HG03571 (cell line): ENCODE measurements around the gene TOM1L2.
"Not testable (repeated sequence)": the region's sequence is repeated elsewhere in the genome, so short reads cannot be mapped to it uniquely, and the experiment has no call there.

Source experiments
- ATAC-seq: cut with Tn5 transposase; IDR thresholded peaks from one replicate; pipeline ENCODE4 v1.9.1; 2021; ENCODE audit not compliant: unreplicated experiment

The TOM1L2 gene

DNA sequence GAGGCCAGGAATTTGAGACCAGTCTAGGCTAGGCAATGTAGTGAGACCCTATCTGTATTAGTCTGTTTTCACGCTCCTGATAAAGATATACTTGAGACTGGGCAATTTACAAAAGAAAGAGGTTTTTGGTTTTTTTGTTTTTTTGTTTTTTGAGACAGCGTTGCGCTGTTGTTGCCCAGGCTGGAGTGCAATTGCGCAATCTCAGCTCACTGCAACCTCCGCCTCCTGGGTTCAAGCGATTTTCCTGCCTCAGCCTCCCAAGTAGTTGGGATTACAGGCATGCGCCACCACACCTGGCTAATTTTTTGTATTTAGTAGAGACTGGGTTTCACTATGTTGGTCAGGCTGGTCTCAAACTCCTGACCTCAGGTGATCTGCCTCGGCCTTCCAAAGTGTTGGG lies 23.7 kb upstream of the TOM1L2 start:
- ATAC-seq, result not testable (repeated sequence)

DNA sequence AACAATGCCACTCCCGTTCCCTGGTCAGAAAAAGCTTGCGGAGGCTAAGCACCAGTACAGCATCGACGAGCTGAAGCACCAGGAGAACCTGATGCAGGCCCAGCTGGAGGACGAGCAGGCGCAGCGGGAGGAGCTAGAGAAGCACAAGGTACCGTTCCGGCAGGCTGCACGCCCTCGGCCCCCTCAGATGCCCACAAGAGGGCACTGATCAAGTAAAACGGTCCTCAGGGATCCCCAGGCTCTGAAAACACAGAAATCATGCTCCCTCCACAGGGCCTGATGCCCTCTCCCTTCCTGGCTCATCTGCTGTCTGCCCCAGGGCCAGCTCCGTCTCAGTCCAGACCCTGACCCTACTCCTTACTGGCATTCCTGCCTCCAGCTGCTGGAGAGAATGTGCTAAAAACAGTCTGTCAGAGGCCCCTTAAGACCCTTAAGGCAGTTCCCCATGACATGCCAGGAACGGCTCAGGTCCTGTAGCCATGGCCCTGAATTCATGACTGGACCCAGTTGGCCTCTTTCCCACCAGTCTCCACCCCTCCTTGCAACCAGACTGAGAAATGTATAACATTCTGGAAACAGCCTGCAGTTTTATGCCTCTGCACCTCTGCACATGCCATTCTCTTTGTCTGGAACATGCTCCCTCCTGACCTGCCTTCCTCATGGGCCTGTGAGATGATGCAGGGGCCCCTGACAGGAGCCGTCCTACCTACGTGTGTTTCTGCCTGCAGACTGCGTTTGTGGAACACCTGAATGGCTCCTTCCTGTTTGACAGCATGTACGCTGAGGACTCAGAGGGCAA lies 22.3 kb upstream of the TOM1L2 start:
- no peak for ATAC-seq

DNA sequence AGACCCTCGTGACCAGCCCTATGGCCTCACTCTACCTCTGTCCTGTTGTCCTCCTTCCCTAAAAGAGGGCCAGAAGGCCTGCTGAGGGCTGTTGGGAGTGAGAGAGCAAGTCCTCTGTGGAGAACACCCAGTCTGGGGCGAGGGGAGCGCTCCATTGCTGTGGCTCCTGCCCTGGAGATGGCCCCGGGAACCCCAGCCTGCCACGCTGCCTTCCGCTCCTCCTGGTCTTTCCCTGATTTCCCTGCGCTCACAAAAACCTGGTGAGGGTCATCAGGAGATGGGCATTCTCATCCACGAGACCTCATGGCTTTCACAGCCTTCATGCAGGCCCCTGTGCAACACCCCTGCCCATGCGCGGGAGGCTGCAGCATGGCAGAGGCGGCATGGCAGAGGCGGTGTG lies 21.7 kb upstream of the TOM1L2 start:
- ATAC-seq, result no peak

DNA sequence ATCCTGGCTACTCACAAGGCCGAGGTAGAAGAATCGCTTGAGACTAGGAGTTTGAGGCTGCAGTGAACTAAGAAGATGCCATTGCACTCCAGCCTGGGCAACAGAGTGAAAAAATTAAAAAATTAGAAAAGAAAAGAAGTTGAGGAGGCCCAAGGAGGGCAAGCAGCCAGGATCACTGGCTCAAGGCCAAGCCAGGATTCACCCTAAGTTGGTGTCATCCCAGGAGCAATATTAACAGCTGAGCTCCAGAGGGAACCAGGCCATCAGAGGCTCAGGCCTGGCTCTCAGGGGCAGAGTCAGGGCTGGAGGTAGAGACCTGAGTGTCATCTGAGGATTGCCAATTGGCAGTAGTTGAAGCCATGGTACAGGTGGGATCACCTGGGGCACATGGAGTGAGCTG lies 21.2 kb upstream of the TOM1L2 start:
- ATAC-seq, result no peak

DNA sequence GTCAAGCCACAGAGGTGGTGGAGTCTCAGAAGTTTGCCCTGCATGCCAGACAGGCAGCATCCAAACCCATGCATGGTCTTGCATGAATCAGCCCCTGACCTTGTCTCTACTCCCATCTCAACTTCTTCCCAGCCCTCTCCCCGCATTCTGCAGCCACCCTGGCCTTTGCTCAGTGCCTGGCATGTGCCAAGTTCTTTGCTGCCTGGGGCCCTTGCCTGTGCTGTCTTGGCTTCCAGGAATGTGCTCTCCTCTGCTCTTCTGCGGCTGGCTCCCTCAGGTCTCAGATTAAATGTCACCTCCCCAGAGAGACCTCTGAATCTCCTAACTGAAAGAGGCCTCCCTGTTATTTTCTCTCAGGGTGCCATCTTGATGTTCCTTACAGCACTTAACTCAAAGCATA lies 18.1 kb upstream of the TOM1L2 start:
- no peak for ATAC-seq

DNA sequence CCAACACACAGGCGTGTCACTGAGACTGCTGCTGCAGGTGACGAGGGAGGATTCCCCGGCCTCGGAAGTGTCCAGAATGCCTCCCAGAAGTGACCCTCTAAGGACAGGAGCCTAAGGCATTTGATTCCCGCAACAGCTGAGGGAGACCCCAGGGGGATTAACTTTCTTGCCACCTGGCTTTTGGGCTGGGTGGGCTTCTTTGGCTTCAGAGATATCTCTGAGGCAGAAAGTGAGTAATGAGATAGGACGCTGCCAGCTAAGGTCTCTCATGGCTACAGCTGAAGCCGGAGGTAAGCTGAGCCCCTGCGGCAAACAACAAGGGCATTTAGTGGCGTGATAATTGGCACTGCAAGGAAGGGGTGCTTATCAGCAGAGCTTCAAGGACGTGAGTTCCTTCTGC lies 17.4 kb upstream of the TOM1L2 start:
- ATAC-seq, result no peak

DNA sequence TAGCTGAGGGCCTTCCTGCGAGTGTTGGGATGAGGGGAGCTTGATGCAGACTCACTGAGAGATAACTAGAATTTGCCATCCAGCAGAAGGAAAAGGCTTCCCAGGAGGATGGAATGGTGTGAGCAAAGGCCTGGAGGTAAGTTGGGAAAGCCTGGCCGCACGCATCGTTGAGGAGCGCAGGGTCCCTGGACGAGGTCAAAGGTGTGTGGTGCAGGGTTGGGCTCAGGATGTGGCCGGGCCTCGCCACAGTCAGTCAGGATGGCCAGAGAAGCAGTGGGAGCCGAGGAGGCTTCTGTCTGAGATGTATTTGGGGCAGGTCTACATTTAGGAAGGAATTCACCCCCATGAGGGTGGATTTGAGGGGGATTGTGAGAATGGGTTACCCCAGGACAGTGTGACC lies 16.9 kb upstream of the TOM1L2 start:
- ATAC-seq, result no peak

DNA sequence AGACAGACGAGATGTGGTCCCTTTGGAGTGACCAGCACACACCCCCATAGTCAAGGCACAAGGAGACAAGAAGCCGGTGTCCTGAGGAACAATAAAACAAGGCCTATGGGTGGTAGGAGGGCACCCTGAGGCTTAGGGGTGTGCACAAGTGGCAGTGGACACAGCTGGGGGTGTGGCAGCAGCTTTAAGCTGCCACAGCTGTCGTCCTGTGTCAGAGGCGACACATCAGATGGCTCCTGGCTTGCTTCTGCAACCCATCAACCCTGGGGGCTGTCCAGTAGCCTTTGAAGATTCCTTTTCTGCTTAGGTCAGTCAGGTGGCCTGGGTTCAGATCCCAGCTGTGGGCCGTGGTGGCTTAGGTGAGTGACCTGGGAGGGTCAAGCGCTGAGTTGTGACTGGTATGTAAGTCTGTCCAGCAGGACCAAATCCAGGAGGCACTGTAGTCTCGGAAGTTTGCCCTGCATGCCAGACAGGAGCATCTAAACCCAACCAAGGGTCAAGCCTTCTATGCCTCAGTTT lies 16.3 kb upstream of the TOM1L2 start:
- no peak for ATAC-seq

DNA sequence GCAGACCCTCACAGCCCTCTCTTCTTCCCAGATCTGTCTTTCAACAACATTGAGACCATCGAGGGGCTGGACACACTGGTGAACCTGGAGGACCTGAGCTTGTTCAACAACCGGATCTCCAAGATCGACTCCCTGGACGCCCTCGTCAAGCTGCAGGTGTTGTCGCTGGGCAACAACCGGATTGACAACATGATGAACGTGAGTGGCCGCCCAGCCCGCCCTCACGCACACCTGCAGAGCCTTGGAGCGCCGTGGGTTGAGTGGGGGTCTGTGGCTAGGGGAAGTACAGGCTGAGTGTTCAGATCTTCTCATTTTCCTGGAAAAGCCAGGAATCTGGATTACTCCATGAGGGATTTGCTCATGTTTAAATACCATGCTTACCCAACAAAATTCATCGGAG lies 15.7 kb upstream of the TOM1L2 start:
- ATAC-seq, result no peak

DNA sequence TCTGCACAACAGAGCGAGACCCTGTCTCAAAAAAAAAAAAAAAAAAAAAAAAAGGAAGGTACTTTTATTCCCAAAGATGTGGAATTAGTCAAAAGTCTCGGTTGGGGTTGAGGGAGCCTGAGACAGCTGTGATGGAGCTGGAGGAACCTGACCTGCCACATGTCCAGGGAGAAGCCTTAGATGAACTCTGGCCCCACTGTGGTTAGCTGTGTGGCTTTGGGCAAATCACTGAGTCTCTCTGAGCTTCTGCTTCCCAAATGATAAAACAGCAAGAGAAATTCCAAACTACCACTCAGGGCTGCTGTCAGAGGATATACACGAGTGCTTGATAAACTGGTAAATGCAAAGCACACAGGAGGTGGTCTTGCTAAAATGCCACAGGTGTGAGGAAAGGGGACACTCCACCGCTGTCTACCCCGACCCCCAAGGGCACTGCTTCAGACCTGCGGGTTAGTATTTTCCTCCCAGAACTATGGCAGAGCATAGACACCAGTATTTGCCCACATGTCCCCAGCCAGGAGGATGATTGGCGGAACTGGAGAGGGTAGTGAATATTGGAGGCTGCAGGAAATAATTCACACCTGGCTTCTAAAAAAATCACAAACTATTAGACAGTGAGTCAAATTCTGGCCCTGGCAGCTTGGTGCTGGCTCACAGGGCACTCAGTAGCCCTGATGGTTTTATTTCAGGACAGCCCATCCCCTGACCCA lies 15.1 kb upstream of the TOM1L2 start:
- no peak for ATAC-seq

DNA sequence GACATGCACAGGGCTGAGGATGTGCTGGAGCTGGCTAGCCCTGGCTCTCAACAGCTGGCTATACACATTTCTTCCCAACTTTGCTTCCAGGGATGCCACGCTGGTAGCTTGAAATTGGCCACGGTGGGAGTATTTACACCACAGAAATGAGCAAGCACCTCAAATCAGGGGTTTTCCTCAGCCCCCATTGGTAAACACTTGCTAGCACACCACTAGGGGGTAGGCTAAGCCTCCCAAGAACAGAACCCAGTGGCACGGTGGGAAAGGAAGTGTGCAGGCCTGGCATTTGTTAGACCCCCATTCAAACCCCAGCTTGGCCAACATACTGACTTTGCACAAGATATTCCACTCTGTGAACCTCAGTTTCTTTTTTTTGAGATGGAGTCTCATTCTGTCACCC lies 13.4 kb upstream of the TOM1L2 start:
- ATAC-seq, result no peak

DNA sequence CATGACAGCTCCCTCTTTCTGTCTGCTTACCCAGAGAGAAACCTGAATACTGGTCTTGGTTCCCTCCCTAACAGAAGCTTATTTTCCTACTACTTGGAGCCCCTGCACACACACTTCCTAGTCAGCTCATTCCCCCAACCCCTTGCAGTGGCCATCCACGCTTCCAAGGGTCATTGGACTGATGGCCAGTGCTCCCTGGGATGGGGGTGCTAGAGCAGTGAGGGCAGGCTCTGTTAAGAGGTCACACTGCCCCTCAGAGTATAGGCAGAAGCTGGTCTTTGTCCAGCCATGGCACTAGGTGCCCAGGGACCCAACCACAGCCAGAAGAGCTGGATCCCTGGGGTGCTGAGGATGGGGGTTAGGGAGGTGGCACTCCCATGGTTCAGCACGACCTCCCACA lies 13.0 kb upstream of the TOM1L2 start:
- no peak for ATAC-seq

DNA sequence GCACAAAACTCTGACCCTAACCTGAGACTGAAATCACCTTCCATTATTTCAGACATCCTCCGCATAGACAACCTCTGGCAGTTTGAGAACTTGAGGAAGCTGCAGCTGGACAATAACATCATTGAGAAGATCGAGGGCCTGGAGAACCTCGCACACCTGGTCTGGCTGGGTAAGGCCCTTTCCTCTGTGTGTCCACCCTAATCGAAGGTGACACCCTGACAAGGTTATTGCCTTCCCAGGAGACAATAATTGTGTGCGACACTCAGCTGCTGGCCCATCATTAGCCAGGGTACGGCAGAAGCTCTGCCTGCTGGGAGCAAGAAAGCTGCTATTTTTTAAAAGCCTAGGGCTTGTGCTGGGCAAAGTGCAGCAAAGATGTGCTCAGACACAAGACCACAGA lies 11.6 kb upstream of the TOM1L2 start:
- ATAC-seq, result no peak

DNA sequence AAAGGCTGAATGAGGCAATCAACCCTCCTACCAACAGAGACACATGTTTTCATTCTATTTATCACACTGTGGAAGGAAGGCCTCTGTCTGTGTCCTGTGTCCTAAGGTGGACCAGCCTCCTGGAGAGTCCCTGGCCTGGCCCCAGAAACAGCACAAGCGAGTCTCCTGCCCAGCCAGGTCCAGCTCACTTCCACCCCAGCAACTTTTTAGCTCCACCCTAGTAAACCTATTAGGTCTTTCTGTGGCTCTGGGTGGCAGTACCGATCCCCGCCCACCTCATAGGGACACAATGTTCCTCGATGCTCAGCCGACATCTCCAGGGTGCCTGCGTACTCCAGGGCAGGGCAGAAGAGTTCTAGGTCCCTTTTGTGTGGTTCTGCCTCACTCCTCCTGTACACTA lies 11.2 kb upstream of the TOM1L2 start:
- no peak for ATAC-seq

DNA sequence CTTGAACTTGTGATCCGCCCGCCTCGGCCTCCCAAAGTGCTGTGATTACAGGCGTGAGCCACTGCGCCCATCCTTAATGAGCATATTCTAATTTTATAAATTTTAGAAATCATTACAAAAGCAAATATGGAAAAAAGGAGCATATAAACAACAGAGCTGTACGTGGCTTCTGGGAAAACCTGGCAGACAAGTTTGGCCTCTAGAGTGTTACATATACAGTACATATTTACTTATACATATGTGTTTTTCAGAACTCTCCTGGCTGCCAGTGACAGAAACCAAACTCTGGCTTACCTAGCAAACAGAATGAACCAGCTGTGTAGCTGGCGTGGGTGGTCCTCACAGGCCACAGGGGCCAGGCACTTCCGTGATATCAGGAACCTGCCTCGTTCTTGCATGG lies 10.6 kb upstream of the TOM1L2 start:
- no peak for ATAC-seq

DNA sequence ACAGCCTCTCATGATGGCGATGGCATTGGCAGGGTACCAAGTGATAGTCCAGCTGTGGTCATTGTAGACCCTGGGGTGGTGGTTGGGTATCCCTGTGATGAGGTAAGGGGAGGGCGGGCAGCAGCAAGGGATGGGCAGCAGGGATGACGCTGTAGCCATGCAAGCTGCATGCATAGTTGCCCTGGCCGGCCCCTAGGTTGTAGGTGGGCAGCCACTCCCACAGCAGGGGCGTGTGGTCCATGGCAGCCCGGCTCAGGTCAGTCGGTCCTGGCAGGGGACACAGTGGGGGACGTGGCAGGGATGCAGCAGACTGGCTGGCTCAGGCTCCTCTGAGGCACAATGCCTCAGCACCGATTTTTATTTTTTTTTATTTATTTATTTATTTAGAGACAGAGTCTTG lies 9.1 kb upstream of the TOM1L2 start:
- no peak for ATAC-seq

DNA sequence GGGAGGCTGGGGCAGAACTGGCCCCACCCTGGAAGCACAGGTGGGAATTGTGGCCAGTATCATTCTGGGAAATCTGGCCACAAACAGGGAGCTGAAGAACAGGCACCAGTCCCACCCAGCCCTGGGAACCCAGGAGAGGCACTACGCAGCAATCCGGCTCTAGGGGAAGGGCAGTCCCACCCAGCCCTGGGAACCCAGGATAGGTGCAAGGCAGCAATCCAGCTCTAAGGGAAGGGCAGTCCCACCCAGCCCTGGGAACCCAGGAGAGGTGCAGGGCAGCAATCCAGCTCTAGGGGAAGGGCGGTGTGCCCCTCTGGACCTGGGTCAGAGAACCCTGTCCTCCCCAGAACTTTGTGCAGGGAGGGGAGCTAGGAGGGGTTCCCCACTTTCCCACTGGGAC lies 7.6 kb upstream of the TOM1L2 start:
- no peak for ATAC-seq

DNA sequence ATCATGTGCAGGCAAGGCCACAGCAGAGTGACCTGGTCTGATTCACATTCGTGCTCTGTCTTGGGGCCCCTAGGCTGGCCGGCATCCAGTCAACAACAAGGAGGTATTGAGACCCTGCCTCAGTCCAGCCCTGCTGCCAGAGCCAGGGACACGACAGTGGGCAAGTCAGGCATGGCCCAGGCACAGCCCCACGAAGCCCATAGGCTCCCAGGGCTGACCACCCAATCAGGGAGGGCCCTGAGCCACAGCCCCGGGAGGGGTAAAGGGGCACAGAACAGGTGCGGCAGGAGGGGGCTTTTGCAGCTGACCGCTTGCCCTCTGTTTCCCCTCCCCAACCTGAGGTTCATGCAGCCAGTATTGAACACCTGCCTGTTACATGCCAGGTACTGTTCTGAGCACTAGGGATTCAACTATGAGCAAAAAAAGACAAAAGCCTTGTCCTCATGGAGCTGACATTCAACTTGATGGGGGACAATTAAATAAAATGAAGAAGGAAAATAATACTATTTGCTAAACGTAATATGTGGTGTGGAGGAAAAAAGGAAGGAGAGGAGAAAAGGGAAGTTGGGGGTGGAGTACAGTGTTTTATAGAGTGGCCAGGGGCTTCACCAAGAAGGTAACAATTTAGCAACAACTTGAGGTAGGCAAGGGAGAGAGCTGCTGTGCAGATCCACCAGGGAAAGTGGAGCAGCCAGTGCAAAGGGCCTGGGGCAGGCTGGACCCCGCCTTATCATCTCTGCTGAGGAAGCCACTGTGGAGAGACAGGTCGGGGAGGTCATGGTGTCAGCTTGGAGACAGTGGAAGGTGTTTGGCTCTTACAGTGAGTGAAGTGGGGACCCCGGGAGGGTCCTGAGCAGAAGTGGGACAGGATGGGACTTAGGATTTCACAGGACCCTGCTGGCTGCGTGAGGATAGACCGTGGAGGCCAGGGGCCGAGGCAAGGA lies 6.6 kb upstream of the TOM1L2 start:
- ATAC-seq, result no peak

DNA sequence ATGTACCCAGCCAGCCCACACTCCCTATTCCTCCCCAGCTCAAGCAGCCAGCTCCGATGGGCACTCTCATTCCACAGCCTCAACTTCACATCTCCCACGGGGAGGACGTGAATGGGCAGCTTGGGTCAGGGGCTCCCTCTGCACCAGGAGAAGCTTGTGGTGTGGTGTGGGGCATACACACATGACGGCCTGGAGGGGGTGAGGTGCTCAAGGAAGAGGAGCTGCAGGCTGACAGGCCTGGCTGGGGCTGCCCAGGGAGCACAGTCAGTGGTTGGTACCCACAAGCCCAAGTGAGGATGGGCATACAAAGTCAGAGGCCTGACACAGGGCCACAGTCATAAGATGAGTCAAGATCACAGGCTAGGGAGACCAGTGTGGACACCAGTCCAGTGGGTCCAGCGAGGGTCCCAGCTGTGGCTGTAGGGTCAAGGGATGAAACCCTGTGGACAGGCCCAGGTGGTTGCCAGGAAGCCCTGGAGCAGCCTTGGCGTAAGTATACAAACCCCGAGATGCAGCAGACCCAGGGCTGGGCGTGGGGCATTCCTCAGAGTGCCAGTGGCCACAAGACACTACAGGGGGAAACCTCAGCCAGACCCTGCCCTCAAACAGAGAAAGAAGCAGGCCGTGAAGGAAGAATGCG lies 4.9 kb upstream of the TOM1L2 start:
- no peak for ATAC-seq

DNA sequence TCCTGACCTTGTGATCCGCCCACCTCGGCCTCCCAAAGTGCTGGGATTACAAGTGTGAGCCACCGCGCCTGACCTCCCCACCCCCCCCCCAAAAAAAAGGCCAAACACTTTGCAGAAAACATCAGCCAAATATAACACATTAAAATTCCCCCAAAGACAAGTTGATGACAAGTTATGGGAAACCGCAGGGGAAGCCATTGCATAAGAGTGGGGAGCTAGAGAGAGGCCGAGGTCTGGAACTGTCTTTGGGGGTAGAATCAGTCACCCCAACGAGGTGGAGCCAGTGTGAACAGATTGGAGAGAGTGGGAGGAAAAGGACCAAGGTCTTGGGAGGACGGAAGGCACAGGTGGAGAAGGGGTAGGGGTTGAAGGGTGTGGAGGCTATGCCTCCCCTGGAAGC lies 3.2 kb upstream of the TOM1L2 start:
- no peak for ATAC-seq

DNA sequence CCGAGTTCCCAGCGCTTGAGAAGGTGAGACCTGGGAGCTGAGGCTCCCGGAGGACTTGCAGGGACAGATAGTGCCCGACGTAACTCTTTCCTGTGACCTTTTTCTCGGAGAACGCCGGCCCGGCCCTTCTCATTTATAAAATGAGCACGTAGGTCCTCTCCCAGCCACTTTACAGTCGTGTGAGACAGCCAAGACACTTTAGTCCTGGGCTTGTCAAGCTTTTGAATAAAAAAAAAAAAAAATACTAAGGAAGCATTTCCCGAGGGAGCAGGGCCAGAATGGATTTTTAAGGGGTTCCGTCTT lies 703 bp upstream of the TOM1L2 start:
- no peak for ATAC-seq
